Epithelial cell of esophagus (primary cell): ENCODE results near the gene MIX23.

Experiments
- DNase-seq: peaks from one replicate; pipeline ENCODE4 v3.0.0; 2010; ENCODE audit warnings: low read depth
- H3K4me3 ChIP-seq: 2 replicates; pipeline ENCODE4 v1.5.1; 2011; ENCODE audit warnings: mild to moderate bottlenecking, low read length, control low read depth
- CTCF ChIP-seq: IDR thresholded peaks from 2 replicates; pipeline ENCODE4 v1.5.1; 2011; ENCODE audit warnings: low read depth, mild to moderate bottlenecking, low read length, control low read depth, inconsistent platforms; ENCODE audit not compliant: insufficient read depth; ENCODE audit errors: missing control alignments

The MIX23 gene

GRCh38 chr3:122362026-122362425, 21.0 kb downstream of the MIX23 start:
- TF ChIP-seq CTCF = no peak
- no peak overlapping the region for H3K4me3 ChIP-seq
- no peak for DNase-seq

DNA sequence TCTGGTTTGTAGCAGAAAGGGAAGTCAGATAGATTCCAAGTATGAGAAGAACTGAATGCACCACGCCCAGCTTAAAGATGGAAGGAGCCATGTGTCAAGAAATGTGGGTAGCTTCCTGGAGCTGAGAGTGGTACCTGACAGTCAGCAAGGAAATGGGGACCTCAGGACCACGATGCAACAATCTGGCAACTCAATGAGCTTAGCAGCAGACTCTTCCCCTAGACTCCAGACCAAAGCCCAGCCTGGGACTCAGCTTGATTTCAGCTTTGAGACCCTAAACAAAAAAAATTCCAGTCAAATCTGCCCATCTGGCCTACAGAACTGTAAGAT, 24.4 kb downstream of the MIX23 start:
- no peak for DNase-seq
- H3K4me3 ChIP-seq = no peak overlapping the region
- TF ChIP-seq CTCF = no peak

GRCh38 chr3:122357828-122358702, 25.0 kb downstream of the MIX23 start:
- no peak overlapping the region for H3K4me3 ChIP-seq
- DNase-seq = peak; percentile 77
- TF ChIP-seq CTCF = no peak

- peak; percentile 74 for DNase-seq
- peak; percentile 72 for TF ChIP-seq CTCF
- H3K4me3 ChIP-seq = no peak overlapping the region
Measured at GRCh38 chr3:122356402-122356801, 26.6 kb downstream of the MIX23 start.

DNA sequence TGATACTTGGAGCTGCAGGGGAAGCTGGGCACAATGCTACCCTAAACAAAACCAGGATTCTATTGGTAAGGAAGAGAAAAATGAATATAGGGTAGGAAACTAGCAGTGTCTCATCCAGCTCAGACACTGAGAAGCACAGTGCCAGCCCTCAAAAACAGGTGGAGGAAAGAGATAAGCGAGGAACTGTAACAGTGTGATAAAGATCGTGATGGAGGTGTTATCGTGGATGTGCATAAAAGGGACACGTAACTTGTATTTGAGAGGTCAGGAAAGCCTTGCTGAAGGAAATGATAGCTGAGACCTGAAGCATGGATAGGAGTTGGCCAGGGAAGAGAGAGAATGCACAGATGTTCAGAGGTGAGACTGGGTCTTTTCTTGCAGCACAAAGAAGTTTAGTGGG, 27.4 kb downstream of the MIX23 start:
- H3K4me3 ChIP-seq = no peak overlapping the region

DNA sequence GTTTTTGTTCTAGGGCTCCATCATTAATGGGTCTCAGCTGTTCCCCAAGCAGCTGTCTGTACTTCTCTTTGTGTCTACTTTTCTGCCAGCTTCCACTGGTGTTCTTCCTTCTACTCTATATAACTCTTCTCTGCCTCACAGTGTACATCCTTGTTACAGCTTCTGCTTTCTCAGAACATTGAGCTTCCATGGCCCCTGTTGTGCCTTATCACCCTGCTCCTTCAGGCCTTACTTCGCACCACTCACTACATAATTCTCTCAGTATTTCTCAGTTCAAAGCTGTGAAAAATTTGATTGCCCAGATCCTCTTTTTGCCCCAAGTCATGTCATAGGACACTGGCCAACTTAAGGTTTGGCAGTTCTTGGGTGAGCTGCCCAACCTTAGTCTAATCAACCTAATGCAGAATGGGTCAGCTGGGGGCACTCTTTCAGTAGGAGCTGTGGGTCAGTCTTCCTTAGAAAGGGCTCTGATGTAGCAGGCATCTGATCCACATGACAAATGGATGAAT, 29.1 kb downstream of the MIX23 start:
- no peak overlapping the region for H3K4me3 ChIP-seq
- no peak for TF ChIP-seq CTCF
- no peak for DNase-seq

More for the DNA sequence above, 27.4 kb downstream of the MIX23 start:
- TF ChIP-seq CTCF = no peak
- no peak for DNase-seq

GRCh38 chr3:122353215-122353614, 29.8 kb downstream of the MIX23 start:
- peak; percentile 84 for DNase-seq
- H3K4me3 ChIP-seq = no peak overlapping the region
- TF ChIP-seq CTCF = no peak
